CD4-positive, alpha-beta T cell (primary cell): Measurements from ENCODE around the gene FAM151A. TPM values are rescaled to one million over a fixed set of nuclear protein-coding genes. Genes with fewer than 3 reads are reported as not detected.

Experiments
- ATAC-seq: fragments of 200-7000 bp; cut with Tn5 transposase; one replicate; pipeline ENCODE4 v1.10.0; 2022; ENCODE audit warnings: mild to moderate bottlenecking; ENCODE audit not compliant: poor library complexity
- CTCF ChIA-PET: fragments of 350-600 bp; sonication (Branson Sonifier 250); formaldehyde crosslinking; loops from one replicate; lab custom pipeline; 2021; ENCODE audit warnings: antibody characterized with exemption, inconsistent platforms; lab: Charles Lee
- POLR2A ChIA-PET: fragments of 350-600 bp; sonication (Branson Sonifier 250); formaldehyde crosslinking; loops from one replicate; lab custom pipeline; 2021; ENCODE audit warnings: antibody characterized with exemption, inconsistent platforms; lab: Charles Lee
- DNase-seq, 14 experiments: peaks; one replicate each; pipeline ENCODE4 v3.0.0-alpha.2; 2013 to 2020; ENCODE audit warnings: mixed read lengths in 2 of 14
- H3K27ac ChIP-seq, 2 donors: one replicate each; pipeline versions ENCODE4 v1.5.1 to v1.7.0; 2013; ENCODE audit warnings: low read length in 2 of 2, low read depth in 1 of 2, mild to moderate bottlenecking in 1 of 2
- H3K27me3 ChIP-seq, 2 experiments: 1 replicate in 1 of 2; 2 replicates in 1 of 2; pipeline versions ENCODE4 v1.6.1 to v1.7.0; 2013; ENCODE audit warnings: low read length in 2 of 2, control low read depth in 1 of 2, mild to moderate bottlenecking in 1 of 2, moderate library complexity in 1 of 2; ENCODE audit not compliant: insufficient read depth in 2 of 2, control insufficient read depth in 1 of 2
- H3K36me3 ChIP-seq: one replicate; pipeline ENCODE4 v1.6.1; 2013; ENCODE audit warnings: low read length, control low read depth; ENCODE audit not compliant: insufficient read depth
- H3K4me1 ChIP-seq: one replicate; pipeline ENCODE4 v1.6.1; 2013; ENCODE audit warnings: low read length, control low read depth; ENCODE audit not compliant: insufficient read depth
- H3K4me3 ChIP-seq: one replicate; pipeline ENCODE4 v1.5.1; 2013; ENCODE audit warnings: mild to moderate bottlenecking, low read length, moderate library complexity
- H3K9me3 ChIP-seq, 2 experiments: 1 replicate in 1 of 2; 2 replicates in 1 of 2; pipeline versions ENCODE4 v1.6.1 to v1.7.0; 2013; ENCODE audit warnings: low read length in 2 of 2, mild to moderate bottlenecking in 2 of 2, control low read depth in 1 of 2, moderate library complexity in 1 of 2; ENCODE audit not compliant: control insufficient read depth in 1 of 2, insufficient read depth in 1 of 2
- H3K27ac Mint-ChIP-seq: one replicate; pipeline ENCODE4 v1.8.0; 2020; ENCODE audit warnings: mixed read lengths
- H3K27me3 Mint-ChIP-seq: one replicate; pipeline ENCODE4 v1.8.0; 2021; ENCODE audit warnings: mixed read lengths
- H3K36me3 Mint-ChIP-seq: one replicate; pipeline ENCODE4 v1.8.0; 2021; ENCODE audit warnings: low read depth, mixed read lengths
- H3K4me1 Mint-ChIP-seq: one replicate; pipeline ENCODE4 v1.8.0; 2021; ENCODE audit warnings: low read depth, mixed read lengths
- H3K4me3 Mint-ChIP-seq: one replicate; pipeline ENCODE4 v1.8.0; 2020; ENCODE audit warnings: mild to moderate bottlenecking, mixed read lengths
- H3K9me3 Mint-ChIP-seq: one replicate; pipeline ENCODE4 v1.8.0; 2020; ENCODE audit warnings: mixed read lengths
- CTCF ChIP-seq: fragments of 200-600 bp; IDR thresholded peaks from one replicate; pipeline ENCODE4 v1.8.0; 2022; ENCODE audit warnings: antibody characterized with exemption, mild to moderate bottlenecking
- intact Hi-C, 2 experiments: fragments of 100-400 bp; cut with DNase I in 1 of 2; cut with micrococcal nuclease in 1 of 2; formaldehyde crosslinking; loops; one replicate each; pipeline versions ENCODE4 v1.15.1 to v1.9.0; 2023 to 2025; cut with DNase I, micrococcal nuclease
- total RNA-seq, 174 experiments: library from RNA in 2 of 174; stranded (reverse) in 2 of 174; gene quantifications; one replicate each; pipeline ENCODE4 v1.2.3 and lab custom pipeline; 2021 to 2026

FAM151A gene
- total RNA-seq, 2 experiments from 2014 or later, result not detected

DNA sequence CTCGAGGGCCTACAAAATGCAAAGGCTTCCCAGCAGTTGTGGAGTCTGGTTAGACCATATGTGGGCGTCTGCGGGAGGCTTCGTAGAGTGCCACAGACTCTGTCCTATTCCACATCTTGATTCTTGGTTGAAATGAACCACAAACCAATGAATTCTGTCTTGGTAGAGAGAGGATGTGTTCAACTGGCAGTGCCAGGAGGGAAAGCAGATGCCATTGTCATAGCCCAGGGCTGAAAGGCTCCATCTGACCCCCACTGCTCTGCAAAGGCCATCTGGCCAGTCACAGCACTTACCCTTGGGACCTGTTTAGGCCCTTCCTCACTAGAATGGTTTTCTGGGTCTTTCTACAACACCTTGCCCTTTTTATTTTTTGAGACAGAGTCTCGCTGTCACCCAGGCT is 53.2 kb downstream of the FAM151A start:
- Histone ChIP-seq H3K4me3 (no peak overlapping the region), H3K4me1 (no peaks in the 10 kb centered on the region), H3K36me3 (no peaks in the 10 kb centered on the region), H3K27me3 (no peaks in the 10 kb centered on the region), H3K27ac (no peak overlapping the region), H3K9me3 (no peaks in the 10 kb centered on the region)
- H3K27me3 Mint-ChIP-seq, result no peaks in the 10 kb centered on the region
- TF ChIP-seq CTCF, result no peak
- no peak for ATAC-seq
- H3K4me1 Mint-ChIP-seq, result no peaks in the 10 kb centered on the region
- intact Hi-C loops, result no loop called here
- H3K36me3 Mint-ChIP-seq, result no peaks in the 10 kb centered on the region
- no peak overlapping the region for H3K4me3 Mint-ChIP-seq
- H3K9me3 Mint-ChIP-seq, result no peaks in the 10 kb centered on the region
- ChIA-PET CTCF (no interaction called here), POLR2A (no interaction called here)
- DNase-seq, result no peak
- no peak overlapping the region for H3K27ac Mint-ChIP-seq

DNA sequence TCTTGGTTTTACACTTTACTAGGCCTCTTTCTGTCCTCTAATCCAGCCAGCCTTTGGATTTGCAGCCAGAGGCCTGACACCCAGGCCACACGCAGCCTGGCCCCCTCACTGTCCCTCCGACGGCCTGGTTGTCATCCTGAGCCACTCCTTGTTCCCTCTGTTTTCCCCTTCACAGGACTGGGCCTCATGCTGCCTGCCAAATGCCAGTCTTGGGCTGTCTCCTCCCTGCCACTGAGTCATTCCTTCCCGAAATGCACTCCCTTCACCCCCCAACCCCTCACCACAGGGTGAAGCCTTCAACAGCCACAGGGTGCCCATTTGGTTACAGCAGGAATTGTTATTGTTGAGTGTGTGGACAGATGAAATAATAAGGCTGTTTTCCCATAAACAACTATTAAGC is 54.0 kb downstream of the FAM151A start:
- ChIA-PET CTCF (no interaction called here), POLR2A (no interaction called here)
- Histone ChIP-seq H3K27me3 (no peaks in the 10 kb centered on the region), H3K4me1 (peaks cover 2% of the 10 kb centered on the region), H3K27ac (no peak overlapping the region), H3K36me3 (no peaks in the 10 kb centered on the region), H3K9me3 (no peaks in the 10 kb centered on the region), H3K4me3 (no peak overlapping the region)
- ATAC-seq (no peak), DNase-seq (no peak)
- no peak overlapping the region for H3K27ac Mint-ChIP-seq
- H3K4me1 Mint-ChIP-seq, result no peaks in the 10 kb centered on the region
- intact Hi-C loops, result no loop called here
- H3K4me3 Mint-ChIP-seq, result no peak overlapping the region
- no peaks in the 10 kb centered on the region for H3K9me3 Mint-ChIP-seq
- H3K27me3 Mint-ChIP-seq, result no peaks in the 10 kb centered on the region
- no peaks in the 10 kb centered on the region for H3K36me3 Mint-ChIP-seq
- no peak for TF ChIP-seq CTCF

DNA sequence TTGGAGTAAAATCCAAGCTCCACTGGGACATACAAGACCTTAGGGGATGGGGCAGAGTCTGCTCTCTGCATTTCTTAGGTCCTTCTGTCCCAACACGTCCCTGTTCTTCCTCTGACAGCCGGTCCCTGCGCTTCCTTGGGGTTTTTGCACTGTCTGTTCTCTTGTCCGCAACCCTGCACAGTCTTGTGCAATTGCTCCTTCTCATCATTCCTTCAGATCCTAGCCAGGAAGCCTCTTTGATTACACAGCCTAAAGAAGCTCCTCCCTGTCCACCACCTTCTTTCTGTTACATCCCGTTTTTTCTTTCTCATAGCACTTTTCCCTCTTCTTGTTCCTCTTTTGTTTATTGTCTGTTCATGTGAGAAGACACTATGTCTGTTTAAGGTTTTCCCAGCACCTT is 55.4 kb downstream of the FAM151A start:
- intact Hi-C loops, result no loop called here
- no peak overlapping the region for H3K27ac ChIP-seq
- no peak for TF ChIP-seq CTCF
- no peak overlapping the region for H3K4me3 ChIP-seq
- no peaks in the 10 kb centered on the region for H3K27me3 Mint-ChIP-seq
- no peaks in the 10 kb centered on the region for H3K36me3 Mint-ChIP-seq
- H3K9me3 Mint-ChIP-seq, result no peaks in the 10 kb centered on the region
- no peak overlapping the region for H3K4me3 Mint-ChIP-seq
- no peak overlapping the region for H3K27ac Mint-ChIP-seq
- DNase-seq (no peak), ATAC-seq (no peak)
- peaks cover 3% of the 10 kb centered on the region for H3K4me1 ChIP-seq
- H3K9me3 ChIP-seq, result no peaks in the 10 kb centered on the region
- no peaks in the 10 kb centered on the region for H3K27me3 ChIP-seq
- H3K4me1 Mint-ChIP-seq, result no peaks in the 10 kb centered on the region
- ChIA-PET POLR2A (no interaction called here), CTCF (interaction anchor here (0.7 kb wide), 1 partner anchor 1473 kb away, joined by 3 read pairs; no protein-coding TSS in a partner anchor)
- H3K36me3 ChIP-seq, result no peaks in the 10 kb centered on the region
